DMS153 treated with DMSO at 0.1 percent for 48 hours (cell line): Measurements from ENCODE around the gene IL31RA.
A peak's percentile ranks its signal among the peaks of the same experiment; 100 is the strongest.

Experiments used
- DNase-seq: peaks from one replicate; lab custom pipeline; 2025; ENCODE audit not compliant: unreplicated experiment; lab: John Stamatoyannopoulos, UW

Gene IL31RA

DNA sequence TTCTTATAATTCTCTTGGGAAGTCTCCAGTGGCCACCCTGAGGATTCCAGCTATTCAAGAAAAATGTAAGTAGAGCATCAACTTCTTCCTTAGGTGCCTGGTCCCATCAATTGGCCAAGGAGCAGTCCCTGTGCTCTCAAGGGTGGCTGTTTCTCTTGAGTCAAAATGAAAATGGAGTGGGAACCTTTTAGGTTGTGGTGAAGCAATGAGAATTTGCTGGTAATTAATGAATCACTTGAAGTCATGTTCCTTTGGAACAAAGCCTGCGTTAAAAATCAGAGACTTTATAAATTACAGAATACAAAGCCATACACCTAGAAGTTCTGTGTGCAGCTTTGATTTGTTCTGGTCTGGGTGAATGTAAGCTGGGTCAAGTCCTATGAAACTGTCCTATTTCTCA lies 48.9 kb downstream of the IL31RA start:
- no peak for DNase-seq

DNA sequence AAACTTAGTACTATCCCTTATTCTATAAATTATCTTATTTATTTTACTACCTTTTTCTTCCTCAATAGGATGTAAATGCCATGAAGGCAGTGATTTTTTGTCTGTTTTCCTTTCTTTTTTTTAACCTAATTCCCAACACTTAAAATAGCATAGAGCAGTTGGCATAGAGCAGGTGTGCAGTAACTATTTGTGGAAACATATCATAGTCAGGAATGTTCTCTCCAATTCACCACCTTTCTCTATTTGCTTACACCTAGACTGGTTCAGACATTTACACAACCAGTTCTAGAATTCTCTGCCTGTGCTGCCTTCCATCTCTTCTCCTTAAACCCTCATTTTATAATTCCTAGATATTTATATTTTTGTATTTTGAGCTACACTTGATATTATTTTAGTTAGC lies 49.6 kb downstream of the IL31RA start:
- no peak for DNase-seq

DNA sequence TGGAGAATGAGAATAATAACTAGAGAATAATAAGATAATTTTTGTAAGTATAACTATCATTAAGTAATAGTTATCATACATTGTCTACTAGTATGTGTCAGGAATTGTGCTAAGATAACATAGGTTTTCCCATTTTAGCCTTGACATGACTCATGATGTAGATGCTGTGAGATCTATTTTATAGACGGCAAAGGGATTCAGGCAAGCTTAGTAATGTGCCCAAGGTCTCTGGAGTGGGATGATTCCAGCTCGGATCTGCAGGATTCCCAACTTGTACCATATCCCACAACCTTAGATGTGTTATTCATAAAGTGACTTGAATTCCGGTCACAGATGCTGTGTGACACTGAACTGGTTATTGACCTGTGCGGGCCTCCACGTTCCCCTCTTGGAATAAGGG lies 51.5 kb downstream of the IL31RA start:
- no peak for DNase-seq

DNA sequence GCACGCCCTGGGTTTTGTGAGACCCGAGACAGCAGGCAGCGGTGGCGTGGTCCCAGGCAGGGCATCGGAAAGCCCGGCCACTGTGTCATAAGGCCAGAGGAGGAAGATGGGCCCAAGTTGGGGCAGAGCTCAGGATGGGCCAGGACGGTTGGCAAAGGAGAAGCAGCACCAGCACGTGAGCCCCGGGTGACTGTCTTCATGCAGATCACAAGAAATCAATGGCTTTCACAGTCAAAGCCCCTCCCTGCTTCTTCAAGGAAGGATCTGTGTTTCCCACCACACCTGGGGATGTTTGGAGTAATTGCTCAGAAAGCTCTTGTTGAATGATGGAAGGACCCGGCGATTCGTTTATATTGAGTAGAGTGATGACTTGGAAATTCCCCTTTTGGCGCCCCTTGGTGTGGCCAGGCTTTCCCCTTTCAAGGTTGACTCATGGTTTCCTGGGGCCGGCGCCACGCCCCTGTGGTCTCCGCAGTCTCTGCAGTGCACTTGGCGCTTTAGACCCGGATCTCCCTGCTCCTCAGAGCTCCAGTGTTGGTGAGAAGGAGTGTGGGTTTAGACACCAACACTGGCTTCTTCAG lies 52.1 kb downstream of the IL31RA start:
- DNase-seq = no peak

DNA sequence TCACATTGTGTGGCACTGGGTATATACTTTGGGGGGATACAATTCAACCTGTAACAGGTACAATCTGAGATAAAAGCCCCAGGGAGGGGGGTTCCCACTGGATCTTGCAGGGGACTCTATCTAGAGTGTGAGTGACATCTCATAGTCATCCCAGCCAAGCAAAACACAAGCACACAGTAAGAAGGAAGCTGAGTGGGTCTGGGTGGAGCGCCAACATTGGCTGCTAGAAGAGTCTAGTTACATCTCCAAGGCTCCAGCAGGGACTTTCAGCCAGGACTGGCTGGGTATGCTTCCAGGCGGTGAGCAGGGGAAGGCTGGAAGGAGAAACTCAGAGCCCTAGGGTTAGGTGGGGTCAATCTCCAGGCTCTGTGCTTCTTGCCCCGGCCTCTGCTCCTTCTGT lies 53.0 kb downstream of the IL31RA start:
- DNase-seq = no peak

DNA sequence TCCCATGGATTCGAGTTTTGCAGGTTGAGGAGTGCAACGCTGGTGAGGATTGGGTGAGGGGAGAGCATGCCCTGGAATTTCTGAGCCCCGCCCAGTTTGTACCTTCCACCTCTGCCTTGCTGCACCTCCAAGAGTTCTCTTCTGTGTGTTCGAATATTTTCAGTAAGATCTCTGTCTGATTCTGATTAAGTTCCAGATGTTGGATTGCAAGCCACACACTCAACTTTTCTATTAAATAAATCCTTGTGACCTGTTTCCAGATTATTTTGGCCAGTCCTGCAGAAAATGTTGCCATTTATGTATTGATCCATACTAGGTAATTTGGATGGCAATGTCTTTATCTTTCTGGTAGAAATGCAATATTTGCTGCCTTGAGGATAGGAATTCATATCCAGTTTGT lies 54.1 kb downstream of the IL31RA start:
- DNase-seq = no peak

DNA sequence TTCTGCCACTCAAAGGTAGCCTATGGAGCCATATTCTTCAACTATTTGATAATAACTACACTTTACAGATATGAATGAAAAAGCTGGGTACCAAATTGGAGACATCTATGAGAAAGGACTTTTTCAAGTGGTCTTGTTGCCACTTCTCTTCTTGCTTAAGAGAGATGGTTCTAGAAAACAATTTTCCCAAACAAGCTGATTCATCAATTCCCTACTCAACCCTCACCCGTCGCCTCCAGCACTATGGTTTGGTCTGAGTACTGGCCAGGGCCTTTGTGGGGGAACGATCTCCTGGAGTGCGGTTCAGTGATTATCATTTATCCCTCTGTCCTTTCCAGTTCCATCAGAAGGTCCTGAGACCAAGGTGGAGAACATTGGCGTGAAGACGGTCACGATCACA lies 56.8 kb downstream of the IL31RA start:
- no peak for DNase-seq

DNA sequence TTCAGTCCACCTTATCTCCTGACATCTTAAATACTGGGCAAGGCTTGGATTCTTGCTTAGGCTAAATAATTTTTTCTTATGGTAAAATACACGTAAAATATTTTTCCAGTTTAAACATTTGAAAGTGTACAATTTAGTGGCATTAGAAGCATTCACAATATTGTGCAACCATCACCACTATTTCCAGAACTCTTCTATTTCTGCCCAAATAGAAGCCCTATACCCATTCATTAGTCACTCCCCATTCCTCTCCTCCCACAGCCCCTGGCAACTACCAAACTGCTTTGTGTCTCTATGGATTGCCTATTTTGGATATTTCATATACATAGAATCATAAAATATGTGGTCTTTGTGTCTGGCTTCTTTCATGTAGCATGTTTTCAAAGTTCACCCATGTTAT lies 57.6 kb downstream of the IL31RA start:
- DNase-seq = no peak

DNA sequence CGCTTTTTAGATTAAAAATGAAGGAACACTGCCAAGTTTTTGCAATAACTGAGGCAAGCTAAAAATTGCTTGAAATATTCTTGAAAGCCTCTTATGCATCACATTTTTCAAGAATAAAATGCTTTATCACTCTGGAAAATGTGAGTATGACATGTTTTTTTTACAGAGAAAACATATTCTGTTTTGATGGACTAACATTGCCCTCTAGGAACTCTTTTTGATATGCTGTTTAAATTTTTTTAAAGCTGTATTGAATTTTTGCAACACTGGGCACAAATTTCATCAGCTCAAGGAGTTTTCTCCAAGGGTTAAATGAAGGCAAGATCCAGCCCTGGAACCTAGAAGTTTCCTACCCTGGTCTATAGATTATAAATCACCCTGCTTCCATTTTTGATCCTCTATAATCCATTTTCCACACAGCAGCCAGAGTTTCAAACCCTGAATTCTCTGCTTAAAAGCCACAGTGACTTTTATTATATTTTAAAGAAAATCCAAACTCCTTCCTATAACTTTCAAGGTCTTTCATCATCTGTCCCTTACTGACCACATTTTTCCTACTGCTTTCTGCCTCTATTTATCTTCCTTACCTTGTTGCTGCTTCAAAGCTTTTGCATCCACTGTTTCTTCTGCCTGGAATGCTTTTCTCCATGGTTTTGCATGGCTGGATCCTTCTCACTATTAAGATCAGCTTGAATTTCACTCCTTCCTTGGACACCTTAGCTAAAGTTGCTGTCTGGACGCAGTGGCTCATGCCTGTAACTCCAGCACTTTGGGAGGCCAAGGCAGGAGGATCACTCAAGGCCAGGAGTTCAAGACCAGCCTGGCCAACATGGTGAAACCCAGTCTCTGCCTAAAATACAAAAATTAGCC lies 60.9 kb downstream of the IL31RA start:
- no peak for DNase-seq

DNA sequence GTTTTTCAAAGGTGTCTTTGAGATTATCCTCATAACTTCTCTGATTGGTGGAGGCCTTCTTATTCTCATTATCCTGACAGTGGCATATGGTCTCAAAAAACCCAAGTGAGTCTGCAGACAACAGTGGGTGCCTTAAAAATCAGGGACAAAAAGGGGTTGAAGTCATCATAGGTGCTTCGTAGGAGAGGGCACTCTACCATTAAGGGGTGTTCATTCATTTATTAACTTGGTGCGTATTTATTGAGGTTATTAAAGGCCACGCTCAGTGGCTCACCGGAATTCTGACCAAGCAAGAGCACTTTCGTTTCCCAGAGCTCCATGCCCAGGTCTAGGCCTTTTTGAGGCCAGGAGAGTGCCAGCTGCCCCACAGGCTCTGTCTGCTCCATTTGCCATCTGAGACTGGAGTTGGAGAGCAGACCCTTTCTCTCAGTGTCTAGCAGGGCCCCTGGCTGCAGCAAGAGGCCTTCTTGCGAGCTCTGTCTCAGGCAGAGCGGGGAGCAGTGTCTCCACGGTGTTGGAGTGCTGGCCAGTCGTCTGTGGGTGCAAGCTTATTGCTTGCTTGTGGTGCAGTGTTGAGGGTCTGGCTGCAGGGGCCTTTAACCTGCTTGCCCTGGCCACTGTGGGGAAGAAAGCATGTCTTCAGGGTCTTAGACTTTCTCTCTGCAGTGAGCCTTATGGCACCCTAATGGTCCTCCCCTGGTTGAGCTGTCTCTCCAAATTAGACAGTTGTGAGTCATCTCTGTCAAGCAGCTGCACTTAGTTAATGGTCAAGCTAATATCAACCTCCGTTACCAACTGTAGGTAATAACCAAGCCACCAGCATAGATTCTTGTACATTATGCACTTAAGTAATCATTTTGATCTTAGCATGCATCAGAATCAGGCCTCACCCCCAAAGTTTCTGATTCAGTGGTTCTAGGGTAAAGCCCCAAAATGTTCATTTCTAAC lies 62.6 kb downstream of the IL31RA start:
- DNase-seq = no peak

DNA sequence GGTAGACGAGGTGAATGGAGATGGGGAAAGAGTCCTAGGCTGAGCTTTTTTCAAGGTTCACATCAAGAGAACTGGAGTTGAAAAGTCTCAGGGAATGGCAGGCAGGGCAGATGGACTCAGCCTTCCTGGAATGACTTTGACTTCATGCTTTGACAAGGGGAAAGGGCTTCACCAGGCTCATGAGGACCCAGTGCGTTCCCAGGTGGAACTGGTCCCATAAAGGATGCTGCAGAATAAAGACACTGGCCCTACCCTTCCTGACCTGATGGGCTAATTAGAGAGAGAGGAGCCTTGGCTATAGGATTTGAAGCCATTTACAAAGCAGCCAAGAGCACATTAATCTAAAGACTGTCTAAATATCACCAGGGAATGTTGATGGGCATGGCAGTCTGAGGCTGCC lies 63.8 kb downstream of the IL31RA start:
- no peak for DNase-seq

DNA sequence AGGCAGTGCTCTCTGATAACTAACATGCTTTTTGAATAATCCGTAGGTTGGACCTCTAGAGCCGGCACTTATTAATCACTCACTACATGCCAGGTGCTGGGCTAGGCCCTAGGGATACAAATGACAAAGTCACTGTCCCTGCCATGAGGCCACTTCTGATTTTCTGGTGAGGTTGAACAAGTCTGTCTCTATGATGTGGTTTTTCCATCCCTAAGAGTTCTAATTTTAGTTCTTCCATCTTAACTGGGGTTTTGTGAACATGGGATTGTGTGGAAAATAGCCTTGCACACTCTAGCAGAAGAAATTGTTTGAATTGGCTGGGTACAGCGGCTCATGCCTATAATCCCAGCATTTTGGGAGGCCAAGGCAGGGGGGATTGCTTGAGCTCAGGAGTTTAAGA lies 64.6 kb downstream of the IL31RA start:
- DNase-seq = no peak

DNA sequence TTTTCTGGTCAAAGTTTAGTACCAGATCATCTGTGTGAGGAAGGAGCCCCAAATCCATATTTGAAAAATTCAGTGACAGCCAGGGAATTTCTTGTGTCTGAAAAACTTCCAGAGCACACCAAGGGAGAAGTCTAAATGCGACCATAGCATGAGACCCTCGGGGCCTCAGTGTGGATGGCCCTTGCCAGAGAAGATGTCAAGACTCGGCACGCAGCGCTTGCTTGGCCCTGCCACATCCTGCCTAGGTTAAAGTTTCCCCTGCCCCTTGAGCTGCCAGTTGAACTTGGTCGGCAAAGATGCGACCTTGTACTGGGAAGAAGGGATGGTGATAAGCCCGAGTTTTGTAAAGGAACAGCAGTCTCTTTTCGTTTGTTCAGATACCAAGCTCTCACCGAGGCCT lies 65.8 kb downstream of the IL31RA start:
- DNase-seq = no peak

DNA sequence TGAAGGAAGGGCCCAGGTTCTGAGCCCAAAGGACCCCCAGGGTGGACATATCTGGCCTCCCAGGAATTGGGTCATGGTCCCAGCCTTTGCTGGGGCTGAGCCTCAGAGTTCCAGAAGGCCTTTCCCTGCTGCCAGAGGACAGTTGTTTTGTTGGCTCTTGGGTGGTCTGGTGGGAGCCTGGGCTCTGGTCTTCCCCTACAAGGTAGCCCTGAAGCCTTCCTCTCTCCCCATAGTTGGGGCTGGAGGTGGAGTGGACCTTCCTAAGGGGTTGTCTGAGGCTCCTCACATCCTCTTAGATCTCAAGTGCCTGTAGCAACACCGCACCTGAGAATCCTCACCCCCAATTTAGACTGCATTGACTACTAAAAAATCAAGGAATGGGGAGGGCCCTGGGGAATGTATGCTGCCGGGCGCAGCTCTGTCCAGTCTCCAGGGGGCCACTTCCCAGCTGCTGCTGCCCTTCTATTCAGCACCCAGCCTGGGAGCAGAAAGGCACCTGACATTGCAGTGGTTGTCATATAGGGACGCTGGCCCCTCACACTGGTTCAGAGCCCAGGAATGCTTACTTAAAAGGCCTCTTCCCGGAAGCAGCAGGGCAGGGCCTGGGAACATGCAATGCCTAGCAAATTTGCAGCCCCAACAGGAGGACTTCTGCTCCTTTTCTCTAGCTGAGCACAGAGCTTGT lies 66.4 kb downstream of the IL31RA start:
- no peak for DNase-seq

DNA sequence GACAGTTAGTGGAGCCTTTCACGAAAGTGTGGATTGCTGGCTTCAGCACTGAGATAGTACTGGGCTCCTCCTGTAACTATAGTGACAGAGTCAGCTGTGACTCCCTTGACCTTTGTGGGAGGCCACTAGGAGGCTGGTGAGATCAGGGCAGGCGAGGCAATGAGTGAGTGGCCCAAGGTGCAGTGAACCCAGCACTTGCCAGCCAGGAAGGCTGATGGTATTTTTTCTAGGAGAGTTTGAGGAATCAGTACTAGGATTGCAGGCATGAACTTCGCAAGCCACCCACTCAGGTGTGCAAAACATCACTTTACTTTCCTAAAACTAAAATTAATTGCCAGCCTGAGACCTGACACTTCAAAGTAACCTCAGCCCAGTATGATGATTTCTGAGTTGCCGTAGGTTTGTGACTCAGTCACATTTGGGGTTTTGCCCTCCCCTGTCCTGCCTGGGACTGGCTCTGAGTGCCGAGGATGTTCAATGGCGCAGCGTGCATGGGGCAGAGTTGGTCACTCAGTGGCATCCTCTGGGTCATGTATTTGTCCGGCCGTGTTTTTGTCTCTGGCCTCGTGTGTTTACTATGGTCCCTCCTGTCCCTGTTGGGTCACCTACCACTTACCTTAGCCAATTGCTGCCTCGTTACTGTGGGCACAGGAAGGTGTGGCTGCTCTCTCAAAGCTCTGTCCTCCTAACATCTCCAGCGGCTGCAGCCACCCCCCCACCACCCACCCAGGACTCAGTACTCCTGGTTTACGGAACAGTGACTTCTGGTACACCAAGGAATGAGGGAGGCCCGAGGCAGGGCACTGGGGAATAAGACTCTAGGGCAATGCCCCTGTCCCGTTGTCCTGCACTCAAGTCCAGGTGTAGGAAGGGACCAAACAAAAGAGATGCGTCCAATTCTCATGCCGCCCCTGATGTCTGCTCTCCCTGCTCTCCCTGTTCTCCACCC lies 67.2 kb downstream of the IL31RA start:
- DNase-seq = no peak

DNA sequence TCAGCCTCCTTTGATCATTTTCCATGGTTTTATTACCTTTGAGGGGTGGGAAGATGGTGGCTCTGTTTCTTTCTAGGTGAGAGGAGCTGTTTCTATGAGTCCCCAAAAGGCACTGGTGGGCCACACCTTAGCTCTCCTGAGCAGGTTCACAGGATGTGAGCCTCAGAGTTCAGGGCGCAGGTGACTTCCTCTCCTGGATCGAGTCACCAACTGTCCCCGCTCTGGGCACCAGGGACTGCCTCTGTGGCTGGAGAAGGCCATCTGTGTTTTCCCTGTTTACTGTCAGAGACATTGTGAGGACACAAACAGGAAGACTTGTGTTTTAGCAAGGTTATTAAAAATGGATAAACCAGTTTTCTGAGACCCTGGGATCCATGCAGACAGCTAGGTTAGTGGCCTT lies 68.5 kb downstream of the IL31RA start:
- no peak for DNase-seq

DNA sequence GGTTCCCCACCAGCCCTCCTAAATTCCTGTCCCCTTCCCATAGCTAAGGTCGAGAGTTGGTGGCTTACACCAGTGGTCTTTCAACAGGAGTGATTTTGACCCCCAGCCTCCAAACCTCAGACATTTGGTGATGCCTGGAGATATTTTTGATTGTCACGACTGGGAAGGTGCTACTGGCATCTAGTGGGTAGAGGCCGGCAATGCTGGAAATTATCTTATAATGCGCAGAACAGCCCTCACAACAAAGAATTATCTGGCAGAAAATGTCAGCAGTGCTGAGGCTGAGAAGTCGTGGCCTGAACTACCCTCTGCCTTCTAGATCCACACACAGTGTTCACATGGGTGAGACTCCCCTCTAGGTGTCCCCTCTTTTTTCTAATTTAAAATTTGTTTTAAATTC lies 69.6 kb downstream of the IL31RA start:
- DNase-seq = no peak

DNA sequence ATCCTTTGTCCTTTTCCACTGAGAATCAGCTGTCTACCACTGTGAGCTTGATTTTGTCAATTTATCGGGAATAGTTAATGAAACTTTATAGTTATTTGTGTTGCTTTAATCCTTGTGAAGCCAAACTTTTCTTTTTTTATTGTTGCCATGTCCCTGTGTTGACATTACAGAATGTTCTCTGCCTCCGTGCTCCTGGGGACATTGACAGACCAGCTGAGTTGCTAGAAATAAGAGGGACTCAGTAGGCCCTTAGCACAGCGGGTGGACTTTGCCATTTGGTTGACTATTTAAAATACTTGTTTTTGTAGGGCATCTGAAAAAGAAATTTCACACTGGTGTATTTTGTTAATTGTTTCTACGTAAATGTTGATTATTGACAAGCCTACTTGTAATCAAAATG lies 70.5 kb downstream of the IL31RA start:
- DNase-seq = no peak

DNA sequence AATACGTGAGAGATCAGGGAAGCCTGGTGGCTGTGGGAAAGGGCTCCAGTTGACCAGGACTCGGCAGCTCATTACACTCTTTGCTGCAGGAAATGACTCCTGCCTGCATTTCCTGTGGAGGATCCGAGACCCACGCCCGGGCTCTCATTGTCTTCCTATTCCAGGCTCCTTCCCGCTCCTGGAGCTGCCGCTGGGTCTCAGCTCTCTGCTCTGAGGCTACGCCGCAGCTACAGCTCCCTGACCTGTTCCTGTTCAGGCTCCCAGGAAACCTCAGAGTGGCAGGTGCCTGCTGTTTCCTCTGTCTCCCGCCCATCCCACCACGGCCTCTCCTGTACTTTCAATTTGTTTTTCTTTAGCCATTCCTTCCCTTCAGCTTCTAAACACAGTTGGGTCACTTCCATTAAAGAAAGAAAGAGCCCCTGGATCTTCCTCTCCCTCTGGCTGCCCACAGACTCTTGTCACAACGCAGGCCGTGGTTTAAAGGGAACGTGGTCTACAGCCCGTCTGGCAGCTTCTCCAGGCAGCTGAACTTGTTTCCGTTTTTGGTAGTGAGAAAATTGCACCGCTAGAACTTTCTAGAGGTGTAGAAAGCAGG lies 72.1 kb downstream of the IL31RA start:
- peak; percentile 6 for DNase-seq
